Activated T-cell treated with anti-CD3 and anti-CD28 coated beads for 1 hour (primary cell): ENCODE measurements around the gene CCL19.
A peak's percentile ranks its signal among the peaks of the same experiment; 100 is the strongest.

Source experiments
- DNase-seq: peaks from one replicate; pipeline ENCODE4 v3.0.0-alpha.2; 2020; ENCODE audit warnings: low read depth

Gene CCL19

GRCh38 chr9:34694811-34695210, 3.7 kb upstream of the CCL19 start:
- DNase-seq, result no peak

GRCh38 chr9:34693560-34693959, 2.5 kb upstream of the CCL19 start:
- DNase-seq, result no peak

GRCh38 chr9:34691936-34692315, 850 bp upstream of the CCL19 start:
- DNase-seq, result no peak

- no peak for DNase-seq
Measured at GRCh38 chr9:34689512-34689911, 1.6 kb downstream of the CCL19 start.

- no peak for DNase-seq
Measured at GRCh38 chr9:34689116-34689470, 2.0 kb downstream of the CCL19 start.

- no peak for DNase-seq
Measured at GRCh38 chr9:34688329-34689115, 2.6 kb downstream of the CCL19 start.

GRCh38 chr9:34687276-34688030, 3.6 kb downstream of the CCL19 start:
- DNase-seq, result no peak

GRCh38 chr9:34686732-34687131, 4.3 kb downstream of the CCL19 start:
- no peak for DNase-seq

GRCh38 chr9:34686231-34686630, 4.8 kb downstream of the CCL19 start:
- no peak for DNase-seq

GRCh38 chr9:34685591-34685990, 5.5 kb downstream of the CCL19 start:
- no peak for DNase-seq

- DNase-seq, result no peak
Measured at GRCh38 chr9:34684816-34685215, 6.3 kb downstream of the CCL19 start.

GRCh38 chr9:34684145-34684544, 6.9 kb downstream of the CCL19 start:
- DNase-seq, result no peak

- DNase-seq, result no peak
Measured at GRCh38 chr9:34675869-34676268, 15.2 kb downstream of the CCL19 start.

- peak; percentile 47 for DNase-seq
Measured at GRCh38 chr9:34675048-34675714, 15.9 kb downstream of the CCL19 start.

- DNase-seq, result no peak
Measured at GRCh38 chr9:34674440-34674839, 16.6 kb downstream of the CCL19 start.

GRCh38 chr9:34671307-34671706, 19.8 kb downstream of the CCL19 start:
- DNase-seq, result no peak

GRCh38 chr9:34669809-34670562, 21.1 kb downstream of the CCL19 start:
- no peak for DNase-seq

- peak; percentile 85 for DNase-seq
Measured at GRCh38 chr9:34665381-34666250, 25.5 kb downstream of the CCL19 start.

GRCh38 chr9:34665067-34665380, 26.1 kb downstream of the CCL19 start:
- no peak for DNase-seq

GRCh38 chr9:34664281-34665066, 26.6 kb downstream of the CCL19 start:
- peak; percentile 70 for DNase-seq

GRCh38 chr9:34663303-34663605, 27.8 kb downstream of the CCL19 start:
- no peak for DNase-seq
